A673 (cell line): ENCODE data around the gene SLFN14.

ENCODE experiments used
- EZH2 ChIP-seq: fragments of 200-600 bp; sonication (generic); IDR thresholded peaks from 2 replicates; pipeline ENCODE4 v1.6.1; 2017; ENCODE audit warnings: borderline replicate concordance, low read depth, mild to moderate bottlenecking, mixed read lengths, antibody characterized with exemption, low read length; ENCODE audit not compliant: poor library complexity, severe bottlenecking
- TF ChIP-seq, protein P1 (sequence below): fragments of 300-800, 200-600 bp; sonication (generic); conservative IDR thresholded peaks from 2 replicates; pipeline ENCODE4 v1.5.1; 2017; ENCODE audit warnings: low read depth, mild to moderate bottlenecking, antibody characterized with exemption, low read length, moderate library complexity, mixed read lengths

DNA sequence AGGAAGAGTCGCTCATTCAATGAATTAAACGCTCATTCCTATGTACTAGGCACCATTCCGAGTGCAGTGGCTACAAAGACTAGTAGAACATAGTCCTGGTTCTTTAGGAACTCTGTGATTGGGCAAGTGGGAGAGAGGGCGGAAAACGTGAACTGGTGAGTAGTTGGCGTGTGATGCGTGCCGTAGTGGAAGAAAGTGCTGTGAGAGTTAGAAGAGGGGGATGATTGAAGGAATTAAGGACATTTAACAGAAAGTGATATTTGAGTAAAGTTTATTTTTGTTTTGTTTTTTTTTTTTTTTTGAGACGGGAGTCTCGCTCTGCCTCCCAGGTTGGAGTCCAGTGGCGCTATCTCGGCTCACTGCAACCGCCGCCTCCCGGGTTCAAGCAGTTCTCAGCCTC is 7.9 kb upstream of the SLFN14 start:
- TF ChIP-seq, protein P1, sequence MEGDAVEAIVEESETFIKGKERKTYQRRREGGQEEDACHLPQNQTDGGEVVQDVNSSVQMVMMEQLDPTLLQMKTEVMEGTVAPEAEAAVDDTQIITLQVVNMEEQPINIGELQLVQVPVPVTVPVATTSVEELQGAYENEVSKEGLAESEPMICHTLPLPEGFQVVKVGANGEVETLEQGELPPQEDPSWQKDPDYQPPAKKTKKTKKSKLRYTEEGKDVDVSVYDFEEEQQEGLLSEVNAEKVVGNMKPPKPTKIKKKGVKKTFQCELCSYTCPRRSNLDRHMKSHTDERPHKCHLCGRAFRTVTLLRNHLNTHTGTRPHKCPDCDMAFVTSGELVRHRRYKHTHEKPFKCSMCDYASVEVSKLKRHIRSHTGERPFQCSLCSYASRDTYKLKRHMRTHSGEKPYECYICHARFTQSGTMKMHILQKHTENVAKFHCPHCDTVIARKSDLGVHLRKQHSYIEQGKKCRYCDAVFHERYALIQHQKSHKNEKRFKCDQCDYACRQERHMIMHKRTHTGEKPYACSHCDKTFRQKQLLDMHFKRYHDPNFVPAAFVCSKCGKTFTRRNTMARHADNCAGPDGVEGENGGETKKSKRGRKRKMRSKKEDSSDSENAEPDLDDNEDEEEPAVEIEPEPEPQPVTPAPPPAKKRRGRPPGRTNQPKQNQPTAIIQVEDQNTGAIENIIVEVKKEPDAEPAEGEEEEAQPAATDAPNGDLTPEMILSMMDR, result no peak
- TF ChIP-seq EZH2, result no peak
